ENCODE results near the gene TMEM87B. TPM values are rescaled to one million over a fixed set of nuclear protein-coding genes. Genes with fewer than 3 reads are reported as not detected.

TMEM87B gene
- total RNA-seq, 8 experiments from 2014 or later, result 7.8 to 18.6 (median 15.5) TPM

GRCh38 chr2:112160283-112161250 lies 105.5 kb downstream of the TMEM87B start:
- ATAC-seq (replicated peaks in 6 of 8), result no peak
- no peak overlapping the region for H3K27ac ChIP-seq
- in situ Hi-C loops (cut with MboI; ENCODE audit: low pct_unique_long_range_greater_than_20kb in 2 of 9, low sequenced_read_pairs in 9 of 9, unreplicated experiment in 9 of 9), result no loop called here
- WGBS, 10 experiments, result 88 to 100% (median 97%) methylated on average over 1 to 19 of the region's 52 CpGs; no CpG with 5 or more reads in 1 of the 10 experiments
- H3K4me1 ChIP-seq (replicated peaks in 1 of 2), result no peaks in the 10 kb centered on the region
- H3K4me3 ChIP-seq, result no peak overlapping the region

DNA sequence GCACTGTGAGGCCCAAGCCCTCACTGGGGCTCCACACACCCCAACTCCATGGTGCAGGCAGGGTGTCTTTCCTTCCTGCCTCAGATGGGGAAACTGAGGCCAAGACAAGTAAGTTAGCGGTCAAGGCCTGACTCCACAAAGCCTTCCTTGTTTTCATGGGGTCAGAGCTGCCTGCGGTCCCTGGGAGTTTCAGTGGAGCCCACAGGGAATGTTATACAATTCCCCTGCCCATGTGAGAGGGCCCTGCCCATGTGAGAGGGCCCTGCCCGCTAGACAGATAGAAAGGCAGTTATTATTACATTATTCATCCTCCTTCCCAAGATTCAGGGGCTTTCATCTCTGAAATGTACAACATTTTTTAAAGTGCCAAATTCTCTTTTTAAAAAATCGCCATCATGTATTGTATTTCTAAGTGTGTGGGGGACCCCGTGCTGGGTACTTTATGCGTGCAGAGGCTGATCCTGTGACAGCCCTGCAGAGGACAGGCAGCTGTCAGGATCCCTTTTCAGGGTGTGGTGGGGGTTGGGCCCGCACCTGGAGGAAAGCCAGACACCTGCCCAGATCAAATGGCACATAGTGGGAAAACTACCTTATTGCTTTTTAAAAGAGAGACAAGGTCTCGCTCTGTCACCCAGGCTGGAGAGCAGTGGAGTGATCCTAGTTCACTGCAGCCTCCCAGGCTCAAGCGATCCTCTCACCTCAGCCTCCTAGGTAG lies 106.5 kb downstream of the TMEM87B start:
- no peak for ATAC-seq (replicated peaks in 6 of 8)
- WGBS, 10 experiments, result 60 to 96% (median 88%) methylated on average over 2 to 5 of the region's 9 CpGs; no CpG with 5 or more reads in 2 of the 10 experiments
- H3K4me1 ChIP-seq (replicated peaks in 1 of 2), result no peaks in the 10 kb centered on the region

GRCh38 chr2:112162341-112162740 lies 107.3 kb downstream of the TMEM87B start:
- H3K27ac ChIP-seq, result no peak overlapping the region
- in situ Hi-C loops (cut with MboI; ENCODE audit: low pct_unique_long_range_greater_than_20kb in 2 of 9, low sequenced_read_pairs in 9 of 9, unreplicated experiment in 9 of 9), result no loop called here
- no peaks in the 10 kb centered on the region for H3K4me1 ChIP-seq (replicated peaks in 1 of 2)
- 80 to 100% (median 96%) methylated on average over 1 to 5 of the region's 6 CpGs; no CpG with 5 or more reads in 3 of the 10 experiments for WGBS, 10 experiments
- no peak for ATAC-seq (replicated peaks in 6 of 8)
- H3K4me3 ChIP-seq, result no peak overlapping the region

More for the DNA sequence above, 106.5 kb downstream of the TMEM87B start:
- no peak overlapping the region for H3K27ac ChIP-seq
- no peak overlapping the region for H3K4me3 ChIP-seq
- in situ Hi-C loops (cut with MboI; ENCODE audit: low pct_unique_long_range_greater_than_20kb in 2 of 9, low sequenced_read_pairs in 9 of 9, unreplicated experiment in 9 of 9), result no loop called here

DNA sequence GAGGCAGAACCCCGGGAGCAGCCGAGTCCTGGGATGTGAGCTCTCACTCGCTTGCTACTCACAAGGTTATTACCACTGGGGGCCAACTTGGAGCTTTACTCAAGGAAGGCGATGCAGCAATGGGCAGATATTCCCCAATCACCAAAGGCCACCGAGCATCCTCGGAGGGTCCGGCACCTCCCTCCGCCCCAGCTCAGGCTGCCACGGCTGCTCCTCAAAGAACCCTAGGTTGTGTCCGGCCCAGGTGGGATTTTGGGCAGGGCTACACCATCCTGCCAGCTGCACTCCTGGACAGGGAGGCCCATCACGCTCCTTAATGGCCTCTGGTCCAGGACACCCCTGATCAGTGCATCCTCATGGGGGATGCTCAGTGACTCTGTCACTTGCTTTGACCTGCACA lies 107.9 kb downstream of the TMEM87B start:
- in situ Hi-C loops (cut with MboI; ENCODE audit: low pct_unique_long_range_greater_than_20kb in 2 of 9, low sequenced_read_pairs in 9 of 9, unreplicated experiment in 9 of 9), result no loop called here
- WGBS, 10 experiments, result 92 to 100% (median 97%) methylated on average over 2 to 8 of the region's 11 CpGs; no CpG with 5 or more reads in 3 of the 10 experiments
- ATAC-seq (replicated peaks in 6 of 8), result no peak
- Histone ChIP-seq H3K4me1 (replicated peaks in 1 of 2) (no peaks in the 10 kb centered on the region), H3K27ac (no peak overlapping the region), H3K4me3 (no peak overlapping the region)

DNA sequence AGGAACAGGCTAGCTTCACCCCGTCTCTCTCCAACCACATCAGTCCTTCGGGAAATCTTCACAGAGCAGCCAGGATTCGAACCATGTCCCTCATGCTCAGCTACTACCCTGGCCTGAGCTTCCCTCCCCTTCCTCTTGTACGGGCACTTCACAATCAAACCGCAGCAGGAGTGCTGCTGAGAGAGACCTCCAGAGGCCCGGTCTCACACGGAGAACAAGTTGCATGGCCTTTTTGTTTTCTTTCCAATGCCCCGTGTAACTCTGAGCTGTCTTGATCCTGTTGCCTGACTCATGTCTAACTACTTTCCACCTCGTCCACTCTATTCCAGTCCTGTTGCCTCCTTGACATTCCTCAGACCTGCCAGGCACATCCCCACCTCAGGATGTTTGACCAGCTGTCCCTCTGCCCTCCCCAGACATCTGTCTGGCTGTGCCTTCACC lies 108.5 kb downstream of the TMEM87B start:
- Histone ChIP-seq H3K27ac (no peak overlapping the region), H3K4me1 (replicated peaks in 1 of 2) (no peaks in the 10 kb centered on the region), H3K4me3 (no peak overlapping the region)
- ATAC-seq (replicated peaks in 6 of 8), result no peak
- in situ Hi-C loops (cut with MboI; ENCODE audit: low pct_unique_long_range_greater_than_20kb in 2 of 9, low sequenced_read_pairs in 9 of 9, unreplicated experiment in 9 of 9), result no loop called here
- WGBS, 10 experiments, result 53 to 100% (median 73%) methylated on average over 1 to 7 of the region's 9 CpGs; no CpG with 5 or more reads in 2 of the 10 experiments

DNA sequence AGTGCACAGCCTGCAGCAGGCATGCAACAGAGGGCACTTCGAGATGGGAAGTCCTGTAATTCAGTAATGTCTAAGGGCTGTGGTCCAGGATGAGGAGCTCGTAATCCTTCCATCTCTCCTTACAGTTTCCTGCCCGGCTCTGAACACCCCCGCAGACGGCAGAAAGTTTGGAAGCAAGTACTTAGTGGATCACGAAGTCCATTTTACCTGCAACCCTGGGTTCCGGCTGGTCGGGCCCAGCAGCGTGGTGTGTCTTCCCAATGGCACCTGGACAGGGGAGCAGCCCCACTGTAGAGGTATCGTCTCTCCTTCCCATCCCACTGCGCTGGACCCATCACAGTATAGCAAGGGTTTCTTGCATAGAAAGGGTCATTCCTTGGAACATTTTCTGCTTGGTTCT lies 109.8 kb downstream of the TMEM87B start:
- no peak for ATAC-seq (replicated peaks in 6 of 8)
- Histone ChIP-seq H3K4me1 (replicated peaks in 1 of 2) (no peaks in the 10 kb centered on the region), H3K4me3 (no peak overlapping the region), H3K27ac (no peak overlapping the region)
- 76 to 100% (median 94%) methylated on average over 1 to 11 of the region's 11 CpGs; no CpG with 5 or more reads in 3 of the 10 experiments for WGBS, 10 experiments
- in situ Hi-C loops (cut with MboI; ENCODE audit: low pct_unique_long_range_greater_than_20kb in 2 of 9, low sequenced_read_pairs in 9 of 9, unreplicated experiment in 9 of 9), result no loop called here

DNA sequence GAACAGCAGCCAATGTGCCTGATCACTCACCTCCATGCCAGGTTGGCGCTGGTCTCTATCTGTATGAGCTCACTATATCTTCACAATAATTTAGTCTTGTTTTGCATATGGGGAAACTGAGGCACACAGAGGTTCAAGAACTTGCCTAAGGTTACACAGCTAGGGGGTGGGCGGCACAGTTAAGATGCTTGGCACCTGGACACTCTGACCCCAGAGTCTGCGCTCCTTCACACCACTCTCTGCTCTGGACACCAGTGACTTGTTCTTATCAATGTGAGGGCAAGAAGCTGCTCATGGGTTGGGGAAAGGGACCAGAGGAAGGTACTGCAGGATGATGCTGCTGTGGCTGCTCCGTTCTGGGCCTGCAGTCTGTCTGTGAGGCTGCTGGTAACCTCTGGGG lies 110.2 kb downstream of the TMEM87B start:
- H3K27ac ChIP-seq, result no peak overlapping the region
- no peaks in the 10 kb centered on the region for H3K4me1 ChIP-seq (replicated peaks in 1 of 2)
- H3K4me3 ChIP-seq, result no peak overlapping the region
- 40 to 100% (median 96%) methylated on average over 1 to 4 of the region's 4 CpGs; no CpG with 5 or more reads in 4 of the 10 experiments for WGBS, 10 experiments
- in situ Hi-C loops (cut with MboI; ENCODE audit: low pct_unique_long_range_greater_than_20kb in 2 of 9, low sequenced_read_pairs in 9 of 9, unreplicated experiment in 9 of 9), result no loop called here
- no peak for ATAC-seq (replicated peaks in 6 of 8)

DNA sequence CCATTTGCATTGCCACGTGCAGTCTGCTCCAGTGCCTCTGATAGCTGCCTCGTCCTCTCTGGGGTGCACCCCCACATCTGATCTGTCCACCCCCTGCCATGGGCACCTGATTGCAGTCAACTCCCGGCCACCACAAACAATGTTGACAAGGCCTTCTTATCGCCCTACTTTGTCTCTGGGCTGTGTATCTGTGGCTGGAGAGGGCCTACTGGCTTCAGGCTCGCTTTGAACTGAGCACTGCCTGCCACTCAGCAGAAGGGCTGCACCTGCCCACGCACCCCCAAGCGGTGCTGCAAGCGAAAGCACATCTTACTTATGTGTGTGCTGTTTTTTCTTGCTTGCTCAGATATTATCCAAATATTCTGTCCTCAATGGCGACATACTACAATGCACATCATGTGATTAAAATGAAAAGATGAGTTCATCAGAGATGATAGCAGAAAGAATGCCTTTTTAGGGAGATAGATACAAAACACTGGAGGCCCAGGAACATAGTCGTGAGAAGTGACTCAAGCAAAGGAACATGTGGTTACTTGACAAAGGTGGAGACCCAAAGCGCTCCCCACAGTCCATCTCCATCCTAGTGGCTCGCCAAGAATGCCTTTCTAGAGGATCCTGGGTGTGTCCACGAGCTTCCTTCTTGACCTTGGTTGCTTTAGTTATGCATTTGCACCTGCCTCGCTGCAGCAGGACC lies 111.9 kb downstream of the TMEM87B start:
- Histone ChIP-seq H3K27ac (no peak overlapping the region), H3K4me1 (replicated peaks in 1 of 2) (no peaks in the 10 kb centered on the region), H3K4me3 (no peak overlapping the region)
- ATAC-seq (replicated peaks in 6 of 8), result no peak
- in situ Hi-C loops (cut with MboI; ENCODE audit: low pct_unique_long_range_greater_than_20kb in 2 of 9, low sequenced_read_pairs in 9 of 9, unreplicated experiment in 9 of 9), result no loop called here
- 40 to 100% (median 89%) methylated on average over 2 to 12 of the region's 14 CpGs; no CpG with 5 or more reads in 2 of the 10 experiments for WGBS, 10 experiments

- in situ Hi-C loops (cut with MboI; ENCODE audit: low pct_unique_long_range_greater_than_20kb in 2 of 9, low sequenced_read_pairs in 9 of 9, unreplicated experiment in 9 of 9), result no loop called here
- Histone ChIP-seq H3K27ac (no peak overlapping the region), H3K4me1 (replicated peaks in 1 of 2) (no peaks in the 10 kb centered on the region), H3K4me3 (no peak overlapping the region)
- peak in 2 of 8 experiments; percentile 97 for ATAC-seq (replicated peaks in 6 of 8)
- 18 to 90% (median 42%) methylated on average over 1 to 6 of the region's 10 CpGs; no CpG with 5 or more reads in 3 of the 10 experiments for WGBS, 10 experiments
Measured at GRCh38 chr2:112168422-112169124, 113.5 kb downstream of the TMEM87B start.

Other genes starting within 250 kb of the TMEM87B start
- gene ANAPC1, start 171.1 kb upstream of the TMEM87B start, total RNA-seq, result 10 to 100 TPM; 21.7 to 59.3 (median 33.1) TPM
- 10 to 100 TPM in 1 of 8 experiments, 1 to 10 TPM in 7; 1.8 to 20.3 (median 2.9) TPM for gene MERTK, start 156.7 kb upstream of the TMEM87B start, total RNA-seq
- gene FBLN7, start 83.1 kb downstream of the TMEM87B start, total RNA-seq, result 1 to 10 TPM in 4 of 8 experiments, under 1 TPM in 4; 0.13 to 5.0 (median 0.73) TPM
- gene ZC3H8, start 199.8 kb downstream of the TMEM87B start, total RNA-seq, result 10 to 100 TPM; 13.7 to 43.4 (median 22.8) TPM
- 10 to 100 TPM in 5 of 8 experiments, 1 to 10 TPM in 3; 3.8 to 21.2 (median 12.4) TPM for gene ZC3H6, start 220.3 kb downstream of the TMEM87B start, total RNA-seq